ENCODE data around the gene SMARCC1.

DNA sequence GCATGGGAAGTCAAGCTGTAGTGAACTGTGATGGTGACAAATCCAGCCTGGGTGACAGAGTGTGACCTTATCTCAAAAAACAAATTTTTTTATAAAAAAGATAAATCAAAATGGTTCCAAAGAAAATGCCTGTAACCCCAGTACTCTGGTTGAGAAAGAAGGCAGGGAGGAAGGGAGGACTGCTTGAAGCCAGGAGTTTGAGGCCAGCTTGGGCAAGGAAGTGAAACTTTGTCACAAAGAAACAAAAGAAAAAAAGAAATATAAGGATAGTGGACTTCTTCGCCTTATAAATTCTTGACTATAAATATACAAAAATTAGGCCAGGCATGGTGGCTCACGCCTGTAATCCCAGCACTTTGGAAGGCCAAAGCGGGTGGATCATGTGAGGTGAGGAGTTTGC is 34.1 kb downstream of the SMARCC1 start:
- TF ChIP-seq, protein P1, sequence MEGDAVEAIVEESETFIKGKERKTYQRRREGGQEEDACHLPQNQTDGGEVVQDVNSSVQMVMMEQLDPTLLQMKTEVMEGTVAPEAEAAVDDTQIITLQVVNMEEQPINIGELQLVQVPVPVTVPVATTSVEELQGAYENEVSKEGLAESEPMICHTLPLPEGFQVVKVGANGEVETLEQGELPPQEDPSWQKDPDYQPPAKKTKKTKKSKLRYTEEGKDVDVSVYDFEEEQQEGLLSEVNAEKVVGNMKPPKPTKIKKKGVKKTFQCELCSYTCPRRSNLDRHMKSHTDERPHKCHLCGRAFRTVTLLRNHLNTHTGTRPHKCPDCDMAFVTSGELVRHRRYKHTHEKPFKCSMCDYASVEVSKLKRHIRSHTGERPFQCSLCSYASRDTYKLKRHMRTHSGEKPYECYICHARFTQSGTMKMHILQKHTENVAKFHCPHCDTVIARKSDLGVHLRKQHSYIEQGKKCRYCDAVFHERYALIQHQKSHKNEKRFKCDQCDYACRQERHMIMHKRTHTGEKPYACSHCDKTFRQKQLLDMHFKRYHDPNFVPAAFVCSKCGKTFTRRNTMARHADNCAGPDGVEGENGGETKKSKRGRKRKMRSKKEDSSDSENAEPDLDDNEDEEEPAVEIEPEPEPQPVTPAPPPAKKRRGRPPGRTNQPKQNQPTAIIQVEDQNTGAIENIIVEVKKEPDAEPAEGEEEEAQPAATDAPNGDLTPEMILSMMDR (IDR thresholded peaks at IDR 0.05): no peak
- TF ChIP-seq CHD2 (IDR thresholded peaks at IDR 0.05; ENCODE audit: low read length, partially characterized antibody) (no peak), PHF8 (IDR thresholded peaks at IDR 0.05; ENCODE audit: borderline replicate concordance, low read depth) (no peak), CEBPB (IDR thresholded peaks at IDR 0.05) (no peak), CHD4 (IDR thresholded peaks at IDR 0.05; ENCODE audit: borderline replicate concordance) (no peak)
- TF ChIP-seq, protein P2, sequence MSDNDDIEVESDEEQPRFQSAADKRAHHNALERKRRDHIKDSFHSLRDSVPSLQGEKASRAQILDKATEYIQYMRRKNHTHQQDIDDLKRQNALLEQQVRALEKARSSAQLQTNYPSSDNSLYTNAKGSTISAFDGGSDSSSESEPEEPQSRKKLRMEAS (IDR thresholded peaks at IDR 0.05): no peak
- TF ChIP-seq, protein P3, sequence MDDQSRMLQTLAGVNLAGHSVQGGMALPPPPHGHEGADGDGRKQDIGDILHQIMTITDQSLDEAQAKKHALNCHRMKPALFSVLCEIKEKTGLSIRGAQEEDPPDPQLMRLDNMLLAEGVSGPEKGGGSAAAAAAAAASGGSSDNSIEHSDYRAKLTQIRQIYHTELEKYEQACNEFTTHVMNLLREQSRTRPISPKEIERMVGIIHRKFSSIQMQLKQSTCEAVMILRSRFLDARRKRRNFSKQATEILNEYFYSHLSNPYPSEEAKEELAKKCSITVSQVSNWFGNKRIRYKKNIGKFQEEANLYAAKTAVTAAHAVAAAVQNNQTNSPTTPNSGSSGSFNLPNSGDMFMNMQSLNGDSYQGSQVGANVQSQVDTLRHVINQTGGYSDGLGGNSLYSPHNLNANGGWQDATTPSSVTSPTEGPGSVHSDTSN (IDR thresholded peaks at IDR 0.05): no peak

All from A549 (cell line).